OCI-LY7 (cell line): ENCODE measurements around the gene CXorf65. TPM values are rescaled to one million over a fixed set of nuclear protein-coding genes. Genes with fewer than 3 reads are reported as not detected.
A peak's percentile ranks its signal among the peaks of the same experiment; 100 is the strongest.

Experiments
- BruUV-seq: library from RNA; stranded (reverse); fragments of 400-500 nt; replicated peaks from 2 replicates; lab custom pipeline; 2021; lab: Mats Ljungman, UMichigan
- CTCF ChIA-PET: fragments of 300-600 bp; sonication (Branson Sonifier 250); formaldehyde crosslinking; loops from one replicate; lab custom pipeline; 2022; ENCODE audit warnings: antibody characterized with exemption; ENCODE audit not compliant: unreplicated experiment; lab: Charles Lee
- POLR2A ChIA-PET: fragments of 300-600 bp; sonication (Branson Sonifier 250); formaldehyde crosslinking; loops from one replicate; lab custom pipeline; 2022; ENCODE audit warnings: antibody characterized with exemption; lab: Charles Lee
- DNase-seq: peaks from one replicate; pipeline ENCODE4 v3.0.0-alpha.2; 2015; ENCODE audit warnings: low spot score
- H2AFZ ChIP-seq: fragments of 200-600 bp; sonication (generic), shearing (Covaris generic); 2 replicates; pipeline ENCODE4 v1.6.1; 2014; ENCODE audit warnings: mild to moderate bottlenecking, antibody characterized with exemption, low read length, moderate library complexity
- H3K27ac ChIP-seq: fragments of 200-600 bp; sonication (generic); 2 replicates; pipeline ENCODE4 v1.5.1; 2014; ENCODE audit warnings: mixed run types, low read depth, mild to moderate bottlenecking, moderate library complexity, low read length, inconsistent platforms; ENCODE audit not compliant: poor library complexity, severe bottlenecking
- H3K36me3 ChIP-seq: fragments of 200-600 bp; sonication (generic); 2 replicates; pipeline ENCODE4 v1.6.1; 2014; ENCODE audit warnings: mild to moderate bottlenecking, antibody characterized with exemption, low read length, moderate library complexity, mixed read lengths; ENCODE audit not compliant: insufficient read depth
- H3K4me1 ChIP-seq: fragments of 200-600 bp; sonication (generic); 2 replicates; pipeline ENCODE4 v1.5.1; 2014; ENCODE audit warnings: mild to moderate bottlenecking, low read length; ENCODE audit not compliant: insufficient read depth, poor library complexity, severe bottlenecking
- H3K4me2 ChIP-seq: fragments of 200-600 bp; sonication (generic); 2 replicates; pipeline ENCODE4 v1.6.1; 2014; ENCODE audit warnings: mild to moderate bottlenecking, low read length
- H3K4me3 ChIP-seq: fragments of 200-600 bp; sonication (generic); 2 replicates; pipeline ENCODE4 v1.5.1; 2014; ENCODE audit warnings: mild to moderate bottlenecking, low read depth, low read length; ENCODE audit not compliant: poor library complexity, severe bottlenecking
- H3K79me2 ChIP-seq: fragments of 200-600 bp; sonication (generic); 2 replicates; pipeline ENCODE4 v1.6.1; 2016; ENCODE audit warnings: low read depth, mild to moderate bottlenecking, low read length, moderate library complexity, mixed read lengths; ENCODE audit not compliant: insufficient read depth
- H3K9me2 ChIP-seq: fragments of 200-600 bp; sonication (generic); 2 replicates; pipeline ENCODE4 v1.6.1; 2016; ENCODE audit warnings: mild to moderate bottlenecking, low read length, mixed read lengths; ENCODE audit not compliant: insufficient read depth
- H3K9me3 ChIP-seq: fragments of 200-600 bp; sonication (generic); 2 replicates; pipeline ENCODE4 v1.6.1; 2014; ENCODE audit warnings: mild to moderate bottlenecking, mixed run types, low read length, mixed read lengths
- H4K20me1 ChIP-seq: fragments of 200-600 bp; sonication (generic); 2 replicates; pipeline ENCODE4 v1.6.1; 2014; ENCODE audit warnings: mild to moderate bottlenecking, antibody characterized with exemption, low read length, moderate library complexity, mixed read lengths; ENCODE audit not compliant: insufficient read depth
- EZH2phosphoT487 ChIP-seq: fragments of 200-600 bp; sonication (generic); IDR thresholded peaks from 2 replicates; pipeline ENCODE4 v1.6.1; 2018; ENCODE audit warnings: low read depth, borderline replicate concordance, mild to moderate bottlenecking, mixed run types, antibody characterized with exemption, low read length, moderate library complexity, mixed read lengths
- intact Hi-C: fragments of 100-400 bp; cut with micrococcal nuclease; formaldehyde crosslinking; loops from one replicate; pipeline ENCODE4 v1.10.0; 2022; ENCODE audit not compliant: unreplicated experiment
- total RNA-seq, 2 experiments: library from RNA; depleted of rRNA in 1 of 2; stranded (reverse); fragments of >200 nt in 1 of 2; shearing (Covaris generic) in 1 of 2; gene quantifications; 2 replicates each; pipeline ENCODE4 v1.2.3, GENCODE V29; 2014 to 2022
- TF ChIP-seq, protein P1 (sequence below): fragments of 200-600 bp; sonication (generic); conservative IDR thresholded peaks from 2 replicates; pipeline ENCODE4 v1.5.1; 2014; ENCODE audit warnings: mild to moderate bottlenecking, antibody characterized with exemption, low read length, moderate library complexity, mixed read lengths

CXorf65 gene
- total RNA-seq, 2 experiments from 2014 or later = 1.8 to 3.2 TPM

- intact Hi-C loops = loop anchor here (10.0 kb wide), 1 partner anchor 166 kb away; the partner anchor contains the start of gene NONO
- Histone ChIP-seq H3K36me3 (peaks cover 28% of the 10 kb centered on the region), H3K79me2 (no peaks in the 10 kb centered on the region), H3K4me2 (peak within 1 kb of the TSS; percentile 64), H4K20me1 (no peaks in the 10 kb centered on the region), H3K9me2 (no peaks in the 10 kb centered on the region), H3K4me3 (peak within 1 kb of the TSS; percentile 81), H3K27ac (peak within 1 kb of the TSS; percentile 58), H2AFZ (peak within 1 kb of the TSS; percentile 67), H3K9me3 (no peaks in the 10 kb centered on the region), H3K4me1 (peaks cover 27% of the 10 kb centered on the region)
- POLR2A ChIA-PET = interaction anchor here (0.5 to 1.7 kb wide), 13 partner anchors 12 to 529 kb away, joined by 3 to 10 read pairs (median 3); partner anchors contain the start of genes FOXO4, NONO and TAF1
- CTCF ChIA-PET = interaction anchor here (0.6 kb wide), 1 partner anchor 16 kb away, joined by 3 read pairs; no protein-coding TSS in a partner anchor
- DNase-seq = peak; percentile 77
- BruUV-seq = TSS peak; percentile 92
- TF ChIP-seq EZH2phosphoT487 = no peak
- TF ChIP-seq, protein P1, sequence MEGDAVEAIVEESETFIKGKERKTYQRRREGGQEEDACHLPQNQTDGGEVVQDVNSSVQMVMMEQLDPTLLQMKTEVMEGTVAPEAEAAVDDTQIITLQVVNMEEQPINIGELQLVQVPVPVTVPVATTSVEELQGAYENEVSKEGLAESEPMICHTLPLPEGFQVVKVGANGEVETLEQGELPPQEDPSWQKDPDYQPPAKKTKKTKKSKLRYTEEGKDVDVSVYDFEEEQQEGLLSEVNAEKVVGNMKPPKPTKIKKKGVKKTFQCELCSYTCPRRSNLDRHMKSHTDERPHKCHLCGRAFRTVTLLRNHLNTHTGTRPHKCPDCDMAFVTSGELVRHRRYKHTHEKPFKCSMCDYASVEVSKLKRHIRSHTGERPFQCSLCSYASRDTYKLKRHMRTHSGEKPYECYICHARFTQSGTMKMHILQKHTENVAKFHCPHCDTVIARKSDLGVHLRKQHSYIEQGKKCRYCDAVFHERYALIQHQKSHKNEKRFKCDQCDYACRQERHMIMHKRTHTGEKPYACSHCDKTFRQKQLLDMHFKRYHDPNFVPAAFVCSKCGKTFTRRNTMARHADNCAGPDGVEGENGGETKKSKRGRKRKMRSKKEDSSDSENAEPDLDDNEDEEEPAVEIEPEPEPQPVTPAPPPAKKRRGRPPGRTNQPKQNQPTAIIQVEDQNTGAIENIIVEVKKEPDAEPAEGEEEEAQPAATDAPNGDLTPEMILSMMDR = no peak
Observed at GRCh38 chrX:71118032-71118984, 11.8 kb upstream of the CXorf65 start, which contains the start of gene MED12. TSS of gene MED12 (plus strand) at chrX:71118596. CDS start at chrX:71118755, 159 bp downstream.

DNA sequence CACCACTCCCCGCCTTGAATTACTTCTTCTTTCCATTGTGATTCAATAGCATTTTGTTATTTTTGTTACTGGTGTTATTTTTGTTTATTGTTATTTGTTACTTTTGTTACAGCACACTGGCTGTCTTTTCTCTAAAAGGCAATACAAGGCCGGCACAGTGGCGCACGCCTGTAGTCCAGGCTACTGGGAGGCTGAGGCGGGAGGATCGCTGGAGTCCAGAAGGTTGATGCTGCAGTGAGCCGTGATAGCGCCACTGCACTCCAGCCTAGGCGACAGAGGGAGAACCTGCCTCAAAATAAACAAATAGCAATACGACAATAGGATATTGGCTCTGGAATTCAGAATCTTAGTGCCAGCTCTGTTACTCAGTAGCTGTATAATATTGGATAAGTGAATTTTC, 10.8 kb upstream of the CXorf65 start:
- no peaks in the 10 kb centered on the region for H3K9me3 ChIP-seq
- H4K20me1 ChIP-seq = no peaks in the 10 kb centered on the region
- peak overlapping the region; percentile 64 for H3K4me2 ChIP-seq
- H3K79me2 ChIP-seq = no peaks in the 10 kb centered on the region
- H3K9me2 ChIP-seq = no peaks in the 10 kb centered on the region
- H2AFZ ChIP-seq = no peak overlapping the region
- BruUV-seq = no TSS peak
- TF ChIP-seq, protein P1 = no peak
- no peak for TF ChIP-seq EZH2phosphoT487
- H3K4me1 ChIP-seq = peaks cover 35% of the 10 kb centered on the region
- intact Hi-C loops = loop anchor here (10.0 kb wide), 1 partner anchor 167 kb away; the partner anchor contains the start of gene NONO
- peak overlapping the region; percentile 81 for H3K4me3 ChIP-seq
- CTCF ChIA-PET = no interaction called here
- H3K27ac ChIP-seq = peak overlapping the region; percentile 58
- POLR2A ChIA-PET = interaction anchor here (0.9 to 1.7 kb wide), 3 partner anchors 15 to 530 kb away, joined by 3 to 10 read pairs (median 6); no protein-coding TSS in a partner anchor
- DNase-seq = no peak
- peaks cover 20% of the 10 kb centered on the region for H3K36me3 ChIP-seq
